ENCODE results near the gene BLACAT1. TPM values are rescaled to one million over a fixed set of nuclear protein-coding genes. Genes with fewer than 3 reads are reported as not detected.
"Not testable (repeated sequence)": the region's sequence is repeated elsewhere in the genome, so short reads cannot be mapped to it uniquely, and the experiment has no call there.

Gene BLACAT1
- total RNA-seq, 1 experiment from 2014 or later, result not detected

DNA sequence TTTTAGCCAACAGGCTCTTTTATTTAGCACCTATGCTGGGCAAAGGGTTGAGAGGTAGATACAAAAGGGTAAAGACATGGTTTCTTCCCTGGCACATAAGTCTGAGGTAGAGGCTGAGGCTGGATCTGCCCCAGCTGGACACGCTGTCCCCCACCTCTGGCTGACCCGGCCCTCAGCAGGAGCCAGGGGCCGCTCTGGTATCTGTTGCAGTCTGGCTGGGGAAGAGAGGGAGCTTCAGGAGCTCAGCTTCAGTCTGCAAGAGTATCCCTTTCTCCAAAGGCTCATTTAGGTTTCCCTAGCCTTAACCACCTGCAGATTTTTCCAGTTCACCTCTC lies 14.2 kb downstream of the BLACAT1 start:
- DNase-seq (ENCODE audit: low read depth), result no peak

DNA sequence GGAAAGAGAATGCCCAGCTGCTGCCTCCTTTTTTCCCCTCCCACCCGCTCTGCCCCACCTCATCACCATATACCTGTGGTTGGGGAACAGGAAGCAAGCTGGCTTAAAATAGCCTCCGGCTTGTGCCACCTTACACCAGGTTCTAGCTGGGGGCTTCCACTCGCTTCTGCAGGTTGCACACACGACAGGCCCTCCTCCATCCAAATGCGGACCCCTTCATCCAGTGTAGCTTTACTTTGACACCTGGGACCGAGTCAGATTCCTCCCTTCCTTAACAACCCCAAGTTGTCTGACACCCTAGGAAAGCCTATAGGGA lies 14.6 kb downstream of the BLACAT1 start:
- DNase-seq (ENCODE audit: low read depth), result no peak

DNA sequence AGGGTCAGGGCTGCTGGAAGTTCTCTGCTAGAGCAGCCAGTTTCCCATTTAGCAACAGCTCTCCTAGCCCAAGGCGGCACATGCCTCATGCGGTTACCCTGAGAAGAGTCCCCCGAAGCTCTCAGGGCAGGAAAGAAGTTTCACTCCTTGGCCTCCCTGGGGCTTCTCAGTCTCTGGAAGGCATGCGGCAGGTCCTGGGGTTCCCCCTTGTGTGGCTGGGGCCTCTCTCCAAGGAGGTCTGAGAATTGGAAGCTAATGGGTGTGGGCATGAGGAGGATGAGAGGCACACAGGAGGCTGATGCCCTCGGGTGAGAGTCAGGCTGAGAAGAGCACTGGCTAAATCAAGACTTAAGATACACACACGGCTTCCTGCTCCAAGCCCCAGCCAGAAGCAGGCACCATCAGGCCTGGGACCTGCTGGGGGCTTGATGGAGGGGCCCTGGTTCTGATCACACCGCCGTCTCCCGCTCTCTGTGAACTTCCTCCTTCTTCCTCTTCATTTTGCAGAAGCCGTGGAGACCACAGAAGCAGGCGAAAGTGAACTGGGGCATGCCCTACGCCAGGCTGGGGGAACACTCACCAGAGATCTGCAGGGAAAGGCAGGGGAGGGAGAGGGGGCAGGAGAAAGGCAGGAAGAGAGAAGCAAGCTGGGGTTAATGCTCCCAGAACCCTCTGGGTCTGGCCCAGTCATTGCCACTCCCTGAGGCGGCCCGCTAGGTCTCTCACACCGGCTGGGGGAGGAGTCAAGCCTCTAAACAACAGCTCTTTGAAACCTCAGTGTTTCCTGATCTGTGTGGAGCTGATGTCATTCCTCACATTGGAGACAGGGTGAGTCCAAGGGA lies 15.1 kb downstream of the BLACAT1 start:
- peak; percentile 70 for DNase-seq (ENCODE audit: low read depth)

- no peak for DNase-seq (ENCODE audit: low read depth)
Measured at GRCh38 chr1:205440121-205440475, 15.7 kb downstream of the BLACAT1 start.

- peak; percentile 68 for DNase-seq (ENCODE audit: low read depth)
Measured at GRCh38 chr1:205438213-205439158, 17.4 kb downstream of the BLACAT1 start.

- no peak for DNase-seq (ENCODE audit: low read depth)
Measured at GRCh38 chr1:205437570-205437969, 18.3 kb downstream of the BLACAT1 start.

- DNase-seq (ENCODE audit: low read depth), result no peak
Measured at GRCh38 chr1:205436776-205437410, 19.0 kb downstream of the BLACAT1 start.

GRCh38 chr1:205435578-205436573 lies 20.0 kb downstream of the BLACAT1 start:
- DNase-seq (ENCODE audit: low read depth), result no peak

- DNase-seq (ENCODE audit: low read depth), result no peak
Measured at GRCh38 chr1:205434738-205435137, 21.1 kb downstream of the BLACAT1 start.

GRCh38 chr1:205432692-205433091 lies 23.2 kb downstream of the BLACAT1 start:
- DNase-seq (ENCODE audit: low read depth), result not testable (repeated sequence)

GRCh38 chr1:205432116-205432515 lies 23.7 kb downstream of the BLACAT1 start:
- no peak for DNase-seq (ENCODE audit: low read depth)

DNA sequence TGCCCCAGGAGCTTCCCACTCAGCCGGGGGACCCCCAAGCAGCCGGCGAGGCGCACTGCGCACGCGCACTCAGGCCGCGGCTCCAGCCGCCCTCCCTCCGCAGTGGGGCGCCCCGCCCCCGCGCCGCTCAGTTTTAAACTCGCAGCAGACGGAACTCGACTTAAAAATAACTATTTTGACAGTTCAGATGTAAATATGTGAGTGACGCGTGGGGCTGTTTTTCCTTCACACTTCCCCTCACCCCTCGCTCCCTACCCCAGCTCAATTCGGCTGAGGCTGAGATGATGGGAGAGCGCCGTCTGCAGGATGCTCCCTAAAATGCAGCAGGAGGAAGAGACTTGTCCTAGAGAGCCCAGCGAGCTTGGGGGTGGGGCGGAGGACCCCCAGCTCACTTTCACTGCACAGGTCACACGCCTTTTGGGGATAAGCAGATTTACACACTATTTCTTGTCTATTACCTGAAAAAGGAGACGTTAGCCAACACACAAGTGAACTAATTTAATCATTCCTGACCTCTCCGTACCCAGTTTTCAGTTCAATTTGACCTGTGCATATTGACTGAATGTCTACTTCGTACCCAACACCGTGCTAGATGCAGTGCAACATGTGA lies 25.0 kb downstream of the BLACAT1 start:
- DNase-seq (ENCODE audit: low read depth), result peak; percentile 16

DNA sequence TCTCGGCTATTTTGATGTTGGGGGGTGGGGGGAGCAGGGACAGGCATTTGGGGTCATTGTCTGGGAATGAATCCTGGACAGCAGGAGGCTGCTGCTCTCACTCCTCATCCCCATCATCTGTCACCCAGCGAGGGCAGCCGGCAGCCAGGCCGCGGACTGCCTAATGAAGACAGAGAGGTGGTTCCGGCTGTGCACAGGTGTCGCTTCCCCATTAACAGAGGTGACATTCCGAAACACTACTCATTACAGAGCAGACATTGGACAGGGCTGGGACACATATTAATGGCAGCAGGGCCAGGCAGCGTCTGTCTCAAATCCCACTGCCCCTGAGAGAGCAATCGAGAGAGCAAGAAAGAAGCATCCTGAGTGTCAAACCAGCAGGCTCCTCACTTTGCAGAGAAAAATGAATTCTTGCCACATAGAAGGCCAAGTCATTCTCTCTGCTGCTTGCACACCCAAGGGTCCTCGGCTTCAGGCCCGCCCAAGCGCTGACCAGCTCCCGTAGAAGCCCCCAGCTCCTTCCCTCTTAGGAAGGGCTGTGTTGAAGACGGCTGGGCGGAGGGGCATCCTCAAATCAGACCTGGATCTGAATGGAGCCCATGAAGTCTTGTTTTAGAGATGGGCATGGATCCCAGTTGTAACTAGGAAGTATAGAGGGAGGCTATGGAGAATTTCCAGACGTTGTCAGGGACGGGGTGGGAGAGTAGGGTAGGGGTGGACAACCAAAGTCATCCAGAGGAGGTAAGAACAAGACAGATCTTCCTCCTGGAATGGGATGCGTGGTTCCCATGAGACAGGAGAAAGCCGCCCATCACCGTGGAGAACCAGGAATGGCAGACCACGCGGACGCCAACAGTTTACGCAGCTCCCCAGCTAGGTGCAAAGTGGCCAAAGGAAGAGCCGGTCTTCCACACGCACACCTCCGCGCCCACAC lies 25.8 kb downstream of the BLACAT1 start:
- no peak for DNase-seq (ENCODE audit: low read depth)

- no peak for DNase-seq (ENCODE audit: low read depth)
Measured at GRCh38 chr1:205424901-205425600, 30.8 kb downstream of the BLACAT1 start.

DNA sequence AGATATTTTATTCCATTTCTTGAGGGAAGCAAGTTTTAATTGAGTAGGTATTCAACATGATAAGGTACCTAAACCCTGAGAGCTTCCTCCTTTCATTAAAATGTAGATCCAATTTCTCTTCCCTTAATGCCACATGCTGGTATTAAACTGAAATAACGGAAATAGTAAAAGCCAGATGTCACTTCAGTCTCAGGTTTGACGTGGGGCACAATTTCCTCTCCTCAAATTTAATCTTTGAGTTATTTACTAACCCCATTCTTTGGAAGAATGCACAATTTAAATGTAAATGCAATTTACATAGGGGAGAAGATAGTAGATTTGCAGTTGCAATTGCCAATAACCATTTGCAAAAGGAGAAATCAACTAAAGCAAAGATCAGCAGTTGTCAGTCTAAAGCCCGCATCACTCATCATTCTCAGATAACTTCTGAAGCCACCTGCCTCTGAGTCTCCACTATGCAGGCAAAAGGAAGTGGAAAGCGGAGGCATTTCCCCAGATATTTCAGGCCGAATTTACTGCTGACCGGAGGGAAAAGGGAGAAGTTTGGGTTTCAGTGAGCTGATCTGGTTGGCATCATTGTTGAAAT lies 31.9 kb downstream of the BLACAT1 start:
- no peak for DNase-seq (ENCODE audit: low read depth)

DNA sequence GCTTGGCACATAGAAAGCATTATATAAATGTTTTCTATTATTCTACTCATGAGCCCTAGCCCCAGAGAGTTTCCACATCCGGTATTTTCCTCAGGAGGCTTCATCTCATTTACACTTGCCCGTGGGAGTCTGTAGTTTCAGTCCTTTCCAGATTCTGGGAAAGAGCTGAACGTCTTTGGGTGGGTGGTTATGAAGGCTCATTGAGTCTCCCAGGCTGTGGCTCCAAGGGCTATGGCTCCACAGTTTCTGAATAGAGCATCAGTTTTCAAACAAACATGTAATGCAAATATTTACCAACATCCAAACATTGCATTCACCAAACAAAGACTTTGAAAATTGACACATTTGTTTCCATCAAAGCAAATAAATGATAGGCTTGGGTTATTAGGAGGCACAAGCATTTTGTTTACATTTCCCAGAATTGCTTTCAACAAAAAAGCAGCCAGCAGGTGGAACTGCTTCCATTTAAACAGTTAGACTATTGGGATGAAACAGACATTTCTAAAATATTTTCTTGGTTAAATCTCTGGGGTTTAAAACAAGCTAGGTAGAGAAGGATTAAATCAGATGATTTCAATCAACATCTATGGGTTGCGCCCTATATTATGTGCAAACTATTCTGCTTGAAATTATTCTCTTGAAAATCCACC lies 32.7 kb downstream of the BLACAT1 start:
- DNase-seq (ENCODE audit: low read depth), result no peak

DNA sequence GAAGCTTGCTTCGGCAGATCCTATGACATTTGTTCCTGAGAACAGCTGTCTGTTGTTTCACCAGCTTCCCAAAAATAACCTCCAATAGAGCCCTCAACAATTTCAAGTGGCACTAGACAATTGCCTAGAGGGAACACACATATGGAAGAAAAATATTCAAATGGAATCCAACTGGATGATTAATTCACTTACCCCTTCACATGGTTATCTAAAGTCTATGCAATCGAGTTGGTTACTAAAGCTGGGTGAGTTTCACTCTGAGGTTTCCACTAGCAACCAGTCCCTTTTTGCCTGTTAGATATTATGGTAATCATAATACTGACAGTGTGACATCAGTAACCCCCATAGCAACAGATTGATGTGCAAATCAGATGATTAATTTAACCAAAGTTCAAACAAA lies 34.0 kb downstream of the BLACAT1 start, which contains the start of gene LEMD1:
Gene LEMD1, minus strand, starts transcription at position 259 of the 400 bp plus-strand sequence. CDS start 1,520 bp downstream, outside the sequence.
- no peak for DNase-seq (ENCODE audit: low read depth)

- DNase-seq (ENCODE audit: low read depth), result no peak
Measured at GRCh38 chr1:205420938-205421337, 34.9 kb downstream of the BLACAT1 start.
